GM19025 (cell line): Measurements from ENCODE around the gene NR2F1.
A peak's percentile ranks its signal among the peaks of the same experiment; 100 is the strongest.
"Not testable (repeated sequence)": the region's sequence is repeated elsewhere in the genome, so short reads cannot be mapped to it uniquely, and the experiment has no call there.

Experiments used
- ATAC-seq: cut with Tn5 transposase; IDR thresholded peaks from one replicate; pipeline ENCODE4 v1.9.1; 2021; ENCODE audit warnings: mild to moderate bottlenecking, low read depth, moderate library complexity; ENCODE audit not compliant: unreplicated experiment

NR2F1 gene

DNA sequence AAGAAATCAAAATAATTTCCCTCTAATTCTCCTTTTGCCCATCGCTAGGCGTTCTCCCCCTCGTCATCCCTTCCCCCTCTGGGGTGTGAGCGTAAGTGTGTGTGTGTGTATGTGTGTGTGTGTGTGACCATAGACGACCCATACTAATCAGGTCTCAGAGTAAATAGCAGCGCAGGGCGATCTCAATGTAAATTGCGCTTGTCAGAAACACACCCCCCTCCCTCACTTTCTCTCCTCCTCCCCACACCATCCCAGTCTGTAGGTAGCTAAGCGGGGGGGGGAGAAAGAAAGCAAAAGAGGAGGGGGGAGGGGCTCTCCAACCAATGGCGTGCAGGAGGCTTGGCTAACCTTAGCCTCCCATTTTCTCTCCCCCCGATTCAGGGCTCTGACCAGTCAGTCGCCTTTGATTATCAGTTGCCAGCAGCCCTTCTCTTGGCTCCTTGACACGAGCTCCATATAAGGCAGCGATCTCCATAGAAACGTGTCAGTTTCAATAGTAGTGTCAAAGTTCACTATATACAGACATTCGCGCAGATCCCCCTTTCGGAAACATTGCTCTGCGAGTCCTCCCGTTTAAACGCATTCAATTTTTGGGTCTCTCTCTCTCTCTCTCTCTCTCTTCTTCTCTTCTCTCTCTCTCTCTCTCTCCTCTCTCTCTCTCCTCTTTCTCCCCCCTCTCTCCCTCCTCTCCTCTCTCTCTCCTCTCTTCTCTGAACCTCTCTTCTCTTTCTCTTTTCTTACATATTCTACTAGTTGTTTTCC, at the start of gene NR2F1:
Gene NR2F1, plus strand, starts transcription at position 546 of the 762 bp plus-strand sequence. CDS start 1,802 bp downstream, outside the sequence.
- no peak for ATAC-seq

GRCh38 chr5:93545872-93546271, 37.1 kb upstream of the NR2F1 start:
- ATAC-seq: no peak

GRCh38 chr5:93549594-93549993, 33.4 kb upstream of the NR2F1 start:
- ATAC-seq: not testable (repeated sequence)

GRCh38 chr5:93557021-93557604, 25.9 kb upstream of the NR2F1 start:
- ATAC-seq: no peak

GRCh38 chr5:93566091-93566490, 16.9 kb upstream of the NR2F1 start:
- ATAC-seq: no peak

DNA sequence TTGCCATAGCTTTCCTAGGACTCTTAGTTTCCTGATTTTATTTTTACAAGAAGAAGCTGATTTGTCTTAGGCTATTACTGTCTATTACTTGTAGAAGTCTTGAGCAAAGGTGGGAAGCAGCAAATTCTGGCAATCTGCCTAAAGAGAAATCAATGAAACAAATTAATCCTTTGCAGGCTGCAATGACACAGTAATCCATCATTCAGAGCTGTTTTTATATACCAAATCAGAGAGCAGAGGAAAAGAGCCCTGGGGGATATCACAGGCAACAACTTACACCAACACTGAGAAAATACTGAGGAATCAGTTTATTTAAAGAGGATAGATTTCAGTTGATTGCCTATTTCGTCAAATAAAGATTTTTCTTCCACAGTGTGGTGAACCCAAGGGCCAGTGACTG, 15.6 kb upstream of the NR2F1 start:
- no peak for ATAC-seq

DNA sequence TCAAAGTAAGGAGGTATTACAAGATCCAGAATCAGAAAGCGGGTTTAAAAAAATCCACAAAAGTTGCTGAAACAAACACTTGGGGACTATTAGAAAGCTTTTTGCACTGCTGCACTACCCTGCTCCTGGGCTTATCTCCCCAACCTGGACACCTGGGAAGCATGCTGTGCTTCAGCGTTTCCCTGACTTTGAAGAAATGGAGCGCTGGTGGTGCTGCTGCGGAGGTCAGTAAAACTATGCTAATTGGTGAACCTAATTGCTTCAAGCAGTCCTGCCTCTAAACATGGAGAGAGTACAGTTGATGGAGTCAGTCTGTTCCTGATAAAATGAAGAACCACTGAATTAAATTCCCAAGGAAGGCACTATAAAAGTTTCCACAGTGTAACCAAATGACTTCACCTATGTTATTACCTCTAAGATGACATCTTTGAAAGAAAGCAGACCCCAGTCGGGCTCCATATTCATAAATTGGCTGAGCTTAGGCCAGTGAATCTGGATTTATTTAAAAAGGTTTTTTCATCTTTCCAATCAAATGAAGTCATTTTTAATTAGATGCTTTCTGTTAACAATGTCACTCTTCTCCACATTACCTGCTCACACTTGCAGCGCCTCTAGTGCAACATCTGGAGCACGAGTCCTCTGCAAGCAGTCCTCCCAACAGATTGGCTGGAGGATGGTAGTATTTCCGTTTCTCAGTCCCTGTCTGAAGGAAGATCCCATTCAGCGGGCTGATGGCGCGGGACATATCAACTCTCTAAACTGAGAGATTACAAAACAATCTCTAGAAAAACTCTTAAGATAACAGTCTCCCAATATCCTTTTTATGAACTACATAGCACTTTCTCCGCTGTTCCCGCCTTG, 13.5 kb upstream of the NR2F1 start:
- ATAC-seq: no peak

- ATAC-seq: peak; percentile 59
These were observed 12.5 kb upstream of the NR2F1 start for GRCh38 chr5:93570294-93571113.

DNA sequence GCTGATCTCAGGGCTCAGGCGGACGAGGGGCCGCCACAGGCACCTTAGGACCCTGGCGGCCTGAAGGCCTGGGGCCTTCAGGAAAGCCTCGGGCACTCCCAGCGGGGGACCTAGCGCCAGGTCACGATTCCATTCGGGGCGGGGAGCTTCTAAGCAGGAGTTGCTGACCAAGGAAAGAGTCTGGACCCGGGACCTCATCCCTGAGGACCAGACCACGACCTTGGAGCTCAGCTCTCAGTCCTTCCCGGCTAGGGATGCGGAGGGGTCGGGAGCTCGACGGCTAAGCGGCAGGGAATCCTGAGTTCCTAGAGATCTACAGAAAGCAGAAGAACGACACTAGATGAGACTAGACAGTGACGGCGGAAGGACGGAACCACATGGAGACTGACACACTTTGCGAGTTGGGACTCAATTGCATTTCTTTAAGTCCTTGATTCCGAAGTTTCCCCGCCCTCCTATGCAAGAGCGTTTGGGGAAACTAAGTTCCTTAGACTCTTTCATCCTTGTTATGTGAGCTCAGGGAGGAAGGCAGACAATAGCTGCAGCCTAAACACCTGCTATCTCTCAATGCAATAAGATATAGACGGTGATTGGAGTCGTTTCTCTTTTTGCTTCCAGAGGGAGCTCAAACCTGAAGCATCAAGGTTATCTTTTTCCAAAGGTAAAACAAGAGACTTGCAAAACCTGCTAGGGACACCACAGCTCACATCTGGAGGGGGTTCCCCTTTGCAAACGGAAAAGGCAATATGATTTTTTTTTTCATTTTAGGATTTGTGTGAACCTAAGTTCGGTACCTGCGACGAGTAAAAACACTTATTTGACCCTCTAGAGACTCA, 11.7 kb upstream of the NR2F1 start:
- ATAC-seq: no peak

GRCh38 chr5:93572101-93572607, 10.9 kb upstream of the NR2F1 start:
- ATAC-seq: no peak

DNA sequence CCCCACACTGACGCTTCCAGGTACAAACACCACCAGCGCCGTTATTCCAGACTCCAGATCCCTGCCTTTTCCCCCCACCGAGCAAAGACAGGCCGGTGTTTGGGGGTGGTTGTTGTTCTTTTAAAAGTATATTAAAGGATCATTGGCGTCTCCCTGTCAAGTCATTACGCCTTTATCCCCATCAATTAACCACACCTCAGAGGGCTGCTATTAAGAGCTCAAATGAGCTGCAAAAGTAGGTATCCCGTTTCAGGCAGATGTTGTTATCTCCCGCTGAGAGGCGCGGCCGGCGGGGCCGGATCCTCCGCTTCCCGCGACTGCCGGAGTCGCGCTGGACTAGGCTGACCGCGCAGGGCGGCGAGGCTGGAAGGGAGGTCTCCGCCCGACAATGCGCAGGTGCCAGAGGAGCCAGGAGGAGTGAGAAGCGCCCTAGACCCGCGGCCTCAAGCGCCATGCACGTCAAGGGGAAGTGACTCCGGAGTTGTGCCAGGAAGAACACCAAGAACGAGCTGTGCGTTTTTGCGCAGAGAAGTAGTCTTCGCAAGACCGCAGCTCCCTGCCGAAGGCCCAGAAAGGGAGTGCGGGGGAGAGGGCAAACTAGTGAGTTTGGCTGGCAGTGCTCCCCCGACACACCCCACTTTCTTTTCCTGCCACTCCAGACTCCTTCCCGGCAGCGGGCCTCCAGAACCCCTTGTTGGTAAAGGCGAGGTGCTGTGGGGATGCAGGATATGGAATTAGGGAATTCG, 10.2 kb upstream of the NR2F1 start:
- no peak for ATAC-seq

DNA sequence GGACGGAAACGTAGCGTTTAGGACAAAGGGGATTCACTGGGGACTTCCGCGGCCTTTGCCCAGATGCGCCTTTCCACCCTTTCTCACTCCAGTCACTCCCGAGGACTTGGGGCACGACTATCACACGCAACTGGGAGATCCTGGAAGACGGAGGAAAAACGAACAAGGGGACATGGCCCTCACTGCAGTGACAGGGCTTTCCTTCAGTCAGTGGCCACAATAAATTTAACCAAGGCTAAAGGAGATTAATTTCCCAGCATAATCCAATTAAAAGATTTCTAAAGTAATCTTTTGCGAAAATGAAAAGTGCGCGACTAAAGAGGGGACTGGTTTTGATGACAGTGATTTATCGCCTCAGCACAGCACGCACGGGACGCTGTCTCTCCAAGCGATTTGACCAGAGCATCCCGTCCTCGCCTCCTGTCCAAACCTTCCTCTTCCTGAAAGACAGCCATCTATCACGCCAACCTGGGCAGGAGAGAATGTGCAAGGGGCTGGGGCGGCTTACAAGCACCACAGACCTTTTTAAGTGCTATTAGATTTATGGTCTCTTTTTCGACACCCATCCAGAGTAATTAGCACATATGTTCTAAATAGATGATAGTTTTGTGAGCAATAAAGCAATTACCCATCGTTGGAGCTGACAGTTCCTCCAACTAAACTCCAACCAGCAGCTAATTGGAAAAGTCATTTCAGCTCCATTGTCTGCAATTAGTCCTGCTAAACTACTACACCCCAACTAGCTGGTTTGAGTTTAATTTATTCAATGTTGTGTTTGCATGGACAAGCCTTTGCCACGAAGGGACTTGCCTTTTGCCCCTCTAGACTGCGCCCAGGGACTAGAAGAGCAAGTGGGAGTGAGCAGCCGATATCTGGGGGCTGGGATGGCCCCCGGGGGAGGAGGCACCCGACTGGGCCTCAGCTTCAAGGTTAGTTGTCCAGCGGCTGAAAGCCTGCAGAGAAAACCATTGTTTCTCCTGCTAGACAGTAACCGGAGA, 9.4 kb upstream of the NR2F1 start:
- ATAC-seq: no peak

- ATAC-seq: no peak
These were observed 8.3 kb upstream of the NR2F1 start for GRCh38 chr5:93574491-93575305.

DNA sequence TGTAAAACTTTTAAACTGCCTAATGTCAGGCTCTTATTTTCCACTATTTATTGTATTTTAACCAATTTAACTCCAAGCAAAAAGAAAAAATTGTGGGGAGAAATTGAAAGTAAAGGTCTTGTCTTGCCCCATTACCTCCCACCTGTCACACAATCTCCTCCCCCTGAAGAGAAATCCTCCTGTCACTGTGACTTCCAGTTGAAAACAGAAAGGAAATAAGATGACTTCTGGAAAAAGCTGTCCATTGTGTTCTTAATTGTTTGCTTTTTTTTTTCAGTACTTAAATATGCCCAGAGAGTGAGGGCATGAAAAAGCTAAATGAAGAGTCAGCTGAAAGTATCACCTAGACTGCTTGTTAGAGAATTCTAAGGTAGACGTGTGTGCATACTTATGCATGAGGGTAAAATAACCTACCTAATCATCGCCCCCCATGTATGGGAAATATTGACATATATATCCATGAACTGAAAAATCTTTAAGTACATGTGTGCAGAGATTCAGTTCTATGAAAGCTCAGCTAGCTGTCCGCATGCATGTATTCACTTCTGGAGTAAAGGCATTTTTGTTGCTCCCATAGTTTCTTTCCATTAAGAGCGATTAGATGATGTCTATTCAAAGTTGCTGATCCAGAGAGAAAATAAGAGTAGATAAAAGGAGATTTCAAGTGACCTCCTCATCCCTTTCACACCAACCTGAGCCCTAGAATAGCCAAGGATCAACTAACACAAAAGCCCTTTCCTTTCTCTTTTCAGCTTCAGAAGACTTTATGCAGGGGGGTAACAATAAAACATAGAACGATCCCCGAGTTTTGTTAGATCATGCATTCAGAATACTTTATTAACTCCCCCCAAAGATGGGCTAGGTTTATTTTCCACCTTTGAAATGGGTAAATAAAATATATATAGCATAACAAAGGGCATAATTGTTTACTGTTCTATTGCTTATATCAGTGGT, 7.3 kb upstream of the NR2F1 start:
- no peak for ATAC-seq

DNA sequence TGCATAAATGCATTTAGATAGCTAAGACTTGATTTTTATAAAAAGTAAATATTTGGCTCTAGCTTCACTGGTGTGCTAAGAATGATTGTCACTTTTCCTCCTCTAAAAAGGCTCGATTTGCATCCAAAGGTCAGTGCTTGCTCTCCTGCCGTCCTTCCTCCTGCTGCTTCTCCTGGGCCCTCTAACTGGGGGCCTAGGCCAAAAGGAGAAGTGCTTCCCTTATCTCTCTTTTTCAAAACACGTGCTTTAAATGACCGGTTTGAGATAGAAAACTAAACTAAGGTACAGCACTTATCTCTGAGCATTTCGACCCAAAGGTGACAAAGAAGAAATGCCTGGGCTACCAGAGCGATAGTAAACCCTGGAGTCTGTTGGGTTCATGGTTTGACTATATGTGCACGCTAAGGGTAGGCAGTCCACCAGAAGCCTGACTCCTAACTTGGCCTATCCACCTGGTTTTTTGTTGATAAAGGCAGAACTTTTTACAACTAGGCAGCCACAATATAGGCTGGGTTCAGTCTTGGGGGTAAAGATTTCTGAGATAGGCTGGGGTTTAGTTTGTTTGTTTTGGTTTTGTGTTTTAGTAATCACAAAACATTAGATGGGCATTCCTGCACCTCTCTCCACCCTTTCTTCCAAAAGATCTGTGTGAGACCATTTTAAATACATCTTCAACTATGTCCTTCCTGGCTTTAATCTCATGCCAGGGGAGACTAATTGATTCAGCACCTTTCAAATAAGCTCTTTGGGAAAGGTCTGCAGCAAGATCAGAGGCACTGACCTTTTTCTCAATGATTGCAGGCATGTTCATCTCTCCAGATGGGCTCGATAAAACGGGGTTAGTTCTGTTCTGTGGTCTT, 5.8 kb upstream of the NR2F1 start:
- ATAC-seq: no peak
